Thyroid gland (tissue), 4 donors: ENCODE data around the gene BCL2. TPM values are rescaled to one million over a fixed set of nuclear protein-coding genes. Genes with fewer than 3 reads are reported as not detected.
A peak's percentile ranks its signal among the peaks of the same experiment; 100 is the strongest.

Experiments
- DNase-seq, 2 donors: peaks; one replicate each; pipeline ENCODE4 v3.0.0-alpha.2; 2019
- H3K27ac ChIP-seq, 3 donors: fragments of 200-600 bp; sonication (generic); 1 replicate in 2 of 3; 2 replicates in 1 of 3; pipeline ENCODE4 v1.5.1; 2016 to 2019; ENCODE audit warnings: mild to moderate bottlenecking in 1 of 3, moderate library complexity in 1 of 3
- H3K27me3 ChIP-seq: fragments of 200-600 bp; sonication (generic); one replicate; pipeline ENCODE4 v1.5.1; 2019
- H3K36me3 ChIP-seq, 2 donors: fragments of 200-600 bp; sonication (generic); one replicate each; pipeline ENCODE4 v1.5.1; 2016 to 2019
- H3K4me1 ChIP-seq, 2 donors: fragments of 200-600 bp; sonication (generic); one replicate each; pipeline ENCODE4 v1.5.1; 2017 to 2019
- H3K4me3 ChIP-seq, 3 donors: fragments of 200-600 bp; sonication (generic); replicated peaks in 1 of 3; 1 replicate in 2 of 3; 2 replicates in 1 of 3; pipeline ENCODE4 v1.5.1; 2016; ENCODE audit warnings: mild to moderate bottlenecking in 1 of 3
- H3K9me3 ChIP-seq: fragments of 200-600 bp; sonication (generic); one replicate; pipeline ENCODE4 v1.5.1; 2017
- POLR2A ChIP-seq, 2 donors: fragments of 450-650 bp; IDR thresholded peaks; one replicate each; pipeline ENCODE4 v1.6.1; 2017; ENCODE audit warnings: antibody characterized with exemption in 2 of 2, mild to moderate bottlenecking in 2 of 2, moderate library complexity in 1 of 2
- WGBS, 2 donors: methylation state at CpG; one replicate each; pipeline ENCODE4 v1.1.5; 2017; 5-methylcytosine and 5-hydroxymethylcytosine counted together
- intact Hi-C: fragments of 100-400 bp; cut with DNase I; formaldehyde crosslinking; loops from one replicate; pipeline ENCODE4 v1.15.1; 2023
- total RNA-seq, 4 donors: library from RNA; depleted of rRNA; stranded (reverse); fragments of >200 nt; gene quantifications; one replicate each; pipeline ENCODE4 v1.2.3, GENCODE V29; 2016
- TF ChIP-seq, protein P1 (sequence below), 6 experiments: fragments of 200-600 bp in 3 of 6; fragments of 450-650 bp in 3 of 6; sonication (generic) in 3 of 6; IDR thresholded peaks; one replicate each; pipeline ENCODE4 v1.5.1; 2016 to 2019; ENCODE audit warnings: antibody characterized with exemption in 6 of 6, mild to moderate bottlenecking in 2 of 6, inconsistent platforms in 1 of 6, moderate library complexity in 1 of 6

BCL2 gene
- total RNA-seq, 4 donors from 2014 or later: 108 to 163 (median 115) TPM

- 84 to 86% methylated on average over 9 of the region's 9 CpGs for WGBS, 2 donors
- no peak overlapping the region for H3K4me3 ChIP-seq
- no peak for DNase-seq
- no peaks in the 10 kb centered on the region for H3K36me3 ChIP-seq
- no peaks in the 10 kb centered on the region for H3K27me3 ChIP-seq
- peaks cover 3 to 14% of the 10 kb centered on the region in 2 donors for H3K4me1 ChIP-seq
- H3K27ac ChIP-seq: no peak overlapping the region
- no peaks in the 10 kb centered on the region for H3K9me3 ChIP-seq
- TF ChIP-seq, protein P1, sequence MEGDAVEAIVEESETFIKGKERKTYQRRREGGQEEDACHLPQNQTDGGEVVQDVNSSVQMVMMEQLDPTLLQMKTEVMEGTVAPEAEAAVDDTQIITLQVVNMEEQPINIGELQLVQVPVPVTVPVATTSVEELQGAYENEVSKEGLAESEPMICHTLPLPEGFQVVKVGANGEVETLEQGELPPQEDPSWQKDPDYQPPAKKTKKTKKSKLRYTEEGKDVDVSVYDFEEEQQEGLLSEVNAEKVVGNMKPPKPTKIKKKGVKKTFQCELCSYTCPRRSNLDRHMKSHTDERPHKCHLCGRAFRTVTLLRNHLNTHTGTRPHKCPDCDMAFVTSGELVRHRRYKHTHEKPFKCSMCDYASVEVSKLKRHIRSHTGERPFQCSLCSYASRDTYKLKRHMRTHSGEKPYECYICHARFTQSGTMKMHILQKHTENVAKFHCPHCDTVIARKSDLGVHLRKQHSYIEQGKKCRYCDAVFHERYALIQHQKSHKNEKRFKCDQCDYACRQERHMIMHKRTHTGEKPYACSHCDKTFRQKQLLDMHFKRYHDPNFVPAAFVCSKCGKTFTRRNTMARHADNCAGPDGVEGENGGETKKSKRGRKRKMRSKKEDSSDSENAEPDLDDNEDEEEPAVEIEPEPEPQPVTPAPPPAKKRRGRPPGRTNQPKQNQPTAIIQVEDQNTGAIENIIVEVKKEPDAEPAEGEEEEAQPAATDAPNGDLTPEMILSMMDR (IDR thresholded peaks at IDR 0.05): no peak
- TF ChIP-seq POLR2A (IDR thresholded peaks at IDR 0.05): no peak
- intact Hi-C loops: no loop called here
These were observed 102.9 kb downstream of the BCL2 start for GRCh38 chr18:63216516-63217311.

- intact Hi-C loops: no loop called here
- no peaks in the 10 kb centered on the region for H3K36me3 ChIP-seq
These were observed 105.5 kb downstream of the BCL2 start for GRCh38 chr18:63213936-63214671.

GRCh38 chr18:63213331-63213900, 106.2 kb downstream of the BCL2 start:
- TF ChIP-seq, protein P1 (IDR thresholded peaks at IDR 0.05): no peak
- no peak for TF ChIP-seq POLR2A (IDR thresholded peaks at IDR 0.05)
- Histone ChIP-seq H3K4me3 (no peak overlapping the region), H3K36me3 (no peaks in the 10 kb centered on the region), H3K27ac (no peak overlapping the region), H3K27me3 (no peaks in the 10 kb centered on the region), H3K4me1 (peaks cover 15 to 16% of the 10 kb centered on the region in 2 donors), H3K9me3 (no peaks in the 10 kb centered on the region)
- WGBS, 2 donors: 74% methylated on average over 6 of the region's 6 CpGs
- DNase-seq: no peak
- intact Hi-C loops: no loop called here

More at GRCh38 chr18:63213936-63214671, 105.5 kb downstream of the BCL2 start:
- 92 to 94% methylated on average over 8 of the region's 8 CpGs for WGBS, 2 donors
- Histone ChIP-seq H3K27me3 (no peaks in the 10 kb centered on the region), H3K9me3 (no peaks in the 10 kb centered on the region), H3K27ac (no peak overlapping the region), H3K4me3 (no peak overlapping the region), H3K4me1 (peaks cover 13 to 14% of the 10 kb centered on the region in 2 donors)
- no peak for TF ChIP-seq POLR2A (IDR thresholded peaks at IDR 0.05)
- no peak for DNase-seq

DNA sequence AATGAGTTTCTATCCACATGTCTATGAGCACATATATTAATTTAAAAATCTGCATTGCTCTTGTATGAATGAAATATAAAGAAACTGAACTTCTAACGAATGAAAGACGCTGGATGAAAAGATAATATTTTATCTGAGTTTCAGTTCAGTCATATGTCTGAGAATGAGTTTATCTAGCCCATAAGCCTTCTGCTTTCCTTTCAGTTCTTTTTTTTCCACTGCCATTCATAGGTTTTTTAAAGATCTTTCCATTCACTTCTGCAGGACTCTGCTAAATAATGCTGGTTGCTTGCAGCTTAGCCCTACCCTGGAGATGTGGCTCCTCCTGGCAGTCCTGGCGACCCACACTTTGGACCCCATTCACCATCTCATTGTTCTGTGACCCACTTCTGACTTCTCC, 109.0 kb downstream of the BCL2 start:
- peaks cover 23 to 28% of the 10 kb centered on the region in 2 donors for H3K4me1 ChIP-seq
- no peak overlapping the region for H3K4me3 ChIP-seq
- WGBS, 2 donors: 89 to 91% methylated on average over 3 of the region's 3 CpGs
- no peaks in the 10 kb centered on the region for H3K36me3 ChIP-seq
- intact Hi-C loops: no loop called here
- no peaks in the 10 kb centered on the region for H3K27me3 ChIP-seq
- H3K27ac ChIP-seq: no peak overlapping the region
- H3K9me3 ChIP-seq: no peaks in the 10 kb centered on the region
- no peak for DNase-seq
- no peak for TF ChIP-seq POLR2A (IDR thresholded peaks at IDR 0.05)
- TF ChIP-seq, protein P1 (IDR thresholded peaks at IDR 0.05): no peak

DNA sequence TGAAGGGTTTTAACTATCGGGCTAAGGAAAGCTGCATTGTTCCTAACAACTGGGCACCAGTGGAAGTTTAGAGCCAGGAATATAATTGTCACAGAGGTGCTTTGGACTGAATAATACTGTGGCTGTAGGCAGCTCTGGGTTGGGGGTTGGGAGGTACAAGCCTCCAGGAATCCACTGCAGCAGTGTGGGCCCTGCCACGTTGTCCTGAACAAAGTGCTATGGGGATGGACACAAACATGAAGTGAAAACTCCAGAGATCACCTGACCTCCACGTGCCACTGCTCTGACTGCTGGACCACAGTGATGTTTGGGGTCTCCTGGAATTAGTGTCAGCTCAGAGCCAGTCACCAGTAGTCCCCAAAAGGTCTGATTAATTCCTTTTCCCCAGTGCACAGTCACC, 110.9 kb downstream of the BCL2 start:
- DNase-seq: peak in 1 of 2 donors; percentile 29
- Histone ChIP-seq H3K4me3 (no peak overlapping the region), H3K4me1 (peaks cover 23 to 28% of the 10 kb centered on the region in 2 donors), H3K27ac (peak overlapping the region in 1 of 3 donors; percentile 1), H3K9me3 (no peaks in the 10 kb centered on the region), H3K36me3 (no peaks in the 10 kb centered on the region), H3K27me3 (no peaks in the 10 kb centered on the region)
- intact Hi-C loops: no loop called here
- 65 to 83% methylated on average over 3 of the region's 3 CpGs for WGBS, 2 donors
- TF ChIP-seq, protein P1 (IDR thresholded peaks at IDR 0.05): no peak
- no peak for TF ChIP-seq POLR2A (IDR thresholded peaks at IDR 0.05)
